Gastrocnemius medialis (tissue), 4 donors: ENCODE results near the gene DTNBP1. TPM values are rescaled to one million over a fixed set of nuclear protein-coding genes. Genes with fewer than 3 reads are reported as not detected.
A peak's percentile ranks its signal among the peaks of the same experiment; 100 is the strongest.

Source experiments
- ATAC-seq, 2 donors: fragments of 150-250 bp; one replicate each; pipeline ENCODE4 v1.9.1; 2016
- DNase-seq, 2 donors: peaks; one replicate each; pipeline ENCODE4 v3.0.0-alpha.2; 2019
- H3K27ac ChIP-seq, 4 donors: fragments of 200-600 bp; sonication (generic); 1 replicate in 1 of 4; 2 replicates in 3 of 4; pipeline ENCODE4 v1.5.1; 2016 to 2018; ENCODE audit warnings: mild to moderate bottlenecking in 2 of 4, moderate library complexity in 1 of 4
- H3K27me3 ChIP-seq, 3 donors: fragments of 200-600 bp; sonication (generic) in 2 of 3; 1 replicate in 1 of 3; 2 replicates in 2 of 3; pipeline versions ENCODE4 v1.5.1 to v1.6.0; 2016 to 2019; ENCODE audit warnings: mild to moderate bottlenecking in 1 of 3, moderate library complexity in 1 of 3
- H3K36me3 ChIP-seq, 2 donors: fragments of 200-600 bp; sonication (generic) in 1 of 2; one replicate each; pipeline ENCODE4 v1.5.1; 2017 to 2018
- H3K4me1 ChIP-seq, 2 donors: fragments of 200-600 bp; sonication (generic) in 1 of 2; one replicate each; pipeline ENCODE4 v1.5.1; 2016 to 2017; ENCODE audit warnings: mild to moderate bottlenecking in 2 of 2
- H3K4me3 ChIP-seq, 4 donors: fragments of 200-600 bp; sonication (generic) in 3 of 4; 1 replicate in 1 of 4; 2 replicates in 3 of 4; pipeline ENCODE4 v1.5.1; 2016 to 2019; ENCODE audit warnings: mild to moderate bottlenecking in 2 of 4
- H3K9me3 ChIP-seq, 3 donors: fragments of 200-600 bp; sonication (generic) in 2 of 3; 1 replicate in 1 of 3; 2 replicates in 2 of 3; pipeline ENCODE4 v1.5.1; 2016 to 2019
- CTCF ChIP-seq, 5 experiments: fragments of 450-650 bp in 3 of 5; fragments of 200-600 bp in 2 of 5; sonication (generic) in 2 of 5; IDR thresholded peaks in 4 of 5; conservative IDR thresholded peaks in 1 of 5; 1 replicate in 4 of 5; 2 replicates in 1 of 5; pipeline ENCODE4 v1.5.1; 2016 to 2019; ENCODE audit warnings: antibody characterized with exemption in 5 of 5, mild to moderate bottlenecking in 3 of 5, moderate library complexity in 3 of 5
- POLR2A ChIP-seq, 2 donors: fragments of 450-650 bp; IDR thresholded peaks; one replicate each; pipeline ENCODE4 v1.6.1; 2017; ENCODE audit warnings: antibody characterized with exemption in 2 of 2, mild to moderate bottlenecking in 2 of 2, moderate library complexity in 2 of 2
- in situ Hi-C, 4 donors: fragments of 200-750 bp; cut with MboI; loops; one replicate each; pipeline versions ENCODE4 v1.15.0 to v1.8.0; 2017; ENCODE audit warnings: low sequenced_read_pairs in 4 of 4
- intact Hi-C: fragments of 100-400 bp; cut with DNase I; formaldehyde crosslinking; loops from one replicate; pipeline ENCODE4 v1.15.1; 2023; ENCODE audit warnings: low total_unique reads
- total RNA-seq, 4 donors: library from RNA; depleted of rRNA; stranded (reverse); fragments of >200 nt; gene quantifications; one replicate each; pipeline versions ENCODE4 v1.1.0 to v1.2.3, GENCODE V29; 2016

Gene DTNBP1
- total RNA-seq, 4 donors from 2014 or later = 5.2 to 33.5 (median 12.5) TPM

GRCh38 chr6:15485936-15486335 is 176.9 kb downstream of the DTNBP1 start:
- peaks cover 64 to 66% of the 10 kb centered on the region in 2 donors for H3K4me1 ChIP-seq
- no peaks in the 10 kb centered on the region for H3K27me3 ChIP-seq
- H3K27ac ChIP-seq = peak overlapping the region in 1 of 4 donors; percentile 1
- no peak for ATAC-seq
- H3K4me3 ChIP-seq = no peak overlapping the region
- TF ChIP-seq POLR2A (IDR thresholded peaks at IDR 0.05) (no peak), CTCF (IDR thresholded peaks at IDR 0.05 in 4 of 5, conservative IDR thresholded peaks at IDR 0.05 in 1 of 5) (no peak)
- in situ Hi-C loops = loop anchor here in 2 of 4 donors (25.0 kb wide), 3 partner anchors 224 to 1274 kb away; no protein-coding TSS in a partner anchor
- H3K36me3 ChIP-seq = peaks cover 0 to 23% of the 10 kb centered on the region in 2 donors
- DNase-seq = no peak
- H3K9me3 ChIP-seq = no peaks in the 10 kb centered on the region
- intact Hi-C loops = no loop called here

- TF ChIP-seq CTCF (IDR thresholded peaks at IDR 0.05 in 4 of 5, conservative IDR thresholded peaks at IDR 0.05 in 1 of 5) (no peak), POLR2A (IDR thresholded peaks at IDR 0.05) (no peak)
- in situ Hi-C loops (loop anchor here in 2 of 4 donors (25.0 kb wide), 3 partner anchors 223 to 1273 kb away; no protein-coding TSS in a partner anchor), intact Hi-C loops (loop anchor here (5.0 kb wide), 1 partner anchor 123 kb away; no protein-coding TSS in a partner anchor)
- peaks cover 62 to 66% of the 10 kb centered on the region in 2 donors for H3K4me1 ChIP-seq
- ATAC-seq (no peak), DNase-seq (no peak)
- H3K36me3 ChIP-seq = peaks cover 0 to 23% of the 10 kb centered on the region in 2 donors
- H3K27me3 ChIP-seq = no peaks in the 10 kb centered on the region
- H3K4me3 ChIP-seq = no peak overlapping the region
- H3K27ac ChIP-seq = peak overlapping the region in 3 of 4 donors; percentile 83 to 87 (median 83)
- no peaks in the 10 kb centered on the region for H3K9me3 ChIP-seq
These were observed 178.0 kb downstream of the DTNBP1 start for GRCh38 chr6:15484821-15485220.

- peak overlapping the region; percentile 57 to 87 (median 83) for H3K27ac ChIP-seq
- peaks cover 0 to 21% of the 10 kb centered on the region in 2 donors for H3K36me3 ChIP-seq
- H3K4me3 ChIP-seq = no peak overlapping the region
- intact Hi-C loops (loop anchor here (5.0 kb wide), 1 partner anchor 122 kb away; no protein-coding TSS in a partner anchor), in situ Hi-C loops (loop anchor here in 2 of 4 donors (25.0 kb wide), 3 partner anchors 222 to 1272 kb away; no protein-coding TSS in a partner anchor)
- peaks cover 64 to 71% of the 10 kb centered on the region in 2 donors for H3K4me1 ChIP-seq
- TF ChIP-seq CTCF (IDR thresholded peaks at IDR 0.05 in 4 of 5, conservative IDR thresholded peaks at IDR 0.05 in 1 of 5) = no peak
- no peak for TF ChIP-seq POLR2A (IDR thresholded peaks at IDR 0.05)
- no peaks in the 10 kb centered on the region for H3K9me3 ChIP-seq
- peak; percentile 62 to 67 for ATAC-seq
- DNase-seq = peak; percentile 55 to 77
- H3K27me3 ChIP-seq = no peaks in the 10 kb centered on the region
These were observed 178.7 kb downstream of the DTNBP1 start for GRCh38 chr6:15484140-15484539.

GRCh38 chr6:15483060-15483459 is 179.8 kb downstream of the DTNBP1 start:
- TF ChIP-seq POLR2A (IDR thresholded peaks at IDR 0.05) = no peak
- no peak for TF ChIP-seq CTCF (IDR thresholded peaks at IDR 0.05 in 4 of 5, conservative IDR thresholded peaks at IDR 0.05 in 1 of 5)
- DNase-seq (no peak), ATAC-seq (no peak)
- intact Hi-C loops (loop anchor here (5.0 kb wide), 1 partner anchor 121 kb away; no protein-coding TSS in a partner anchor), in situ Hi-C loops (loop anchor here in 2 of 4 donors (25.0 kb wide), 3 partner anchors 221 to 1271 kb away; no protein-coding TSS in a partner anchor)
- Histone ChIP-seq H3K36me3 (peaks cover 0 to 10% of the 10 kb centered on the region in 2 donors), H3K4me3 (no peak overlapping the region), H3K27ac (peak overlapping the region; percentile 75 to 87 (median 83)), H3K27me3 (no peaks in the 10 kb centered on the region), H3K9me3 (no peaks in the 10 kb centered on the region), H3K4me1 (peaks cover 68 to 75% of the 10 kb centered on the region in 2 donors)
